Limb (tissue), 2 donors: Measurements from ENCODE around the gene CATSPERD.
"Not testable (repeated sequence)": the region's sequence is repeated elsewhere in the genome, so short reads cannot be mapped to it uniquely, and the experiment has no call there.

Source experiments
- DNase-seq, 2 donors: peaks; one replicate each; pipeline ENCODE4 v3.0.0-alpha.2; 2016; ENCODE audit errors: extremely low spot score in 2 of 2

The CATSPERD gene

GRCh38 chr19:5697022-5697889 lies 23.2 kb upstream of the CATSPERD start:
- DNase-seq: no peak

GRCh38 chr19:5697890-5698634 lies 22.4 kb upstream of the CATSPERD start:
- DNase-seq: no peak

DNA sequence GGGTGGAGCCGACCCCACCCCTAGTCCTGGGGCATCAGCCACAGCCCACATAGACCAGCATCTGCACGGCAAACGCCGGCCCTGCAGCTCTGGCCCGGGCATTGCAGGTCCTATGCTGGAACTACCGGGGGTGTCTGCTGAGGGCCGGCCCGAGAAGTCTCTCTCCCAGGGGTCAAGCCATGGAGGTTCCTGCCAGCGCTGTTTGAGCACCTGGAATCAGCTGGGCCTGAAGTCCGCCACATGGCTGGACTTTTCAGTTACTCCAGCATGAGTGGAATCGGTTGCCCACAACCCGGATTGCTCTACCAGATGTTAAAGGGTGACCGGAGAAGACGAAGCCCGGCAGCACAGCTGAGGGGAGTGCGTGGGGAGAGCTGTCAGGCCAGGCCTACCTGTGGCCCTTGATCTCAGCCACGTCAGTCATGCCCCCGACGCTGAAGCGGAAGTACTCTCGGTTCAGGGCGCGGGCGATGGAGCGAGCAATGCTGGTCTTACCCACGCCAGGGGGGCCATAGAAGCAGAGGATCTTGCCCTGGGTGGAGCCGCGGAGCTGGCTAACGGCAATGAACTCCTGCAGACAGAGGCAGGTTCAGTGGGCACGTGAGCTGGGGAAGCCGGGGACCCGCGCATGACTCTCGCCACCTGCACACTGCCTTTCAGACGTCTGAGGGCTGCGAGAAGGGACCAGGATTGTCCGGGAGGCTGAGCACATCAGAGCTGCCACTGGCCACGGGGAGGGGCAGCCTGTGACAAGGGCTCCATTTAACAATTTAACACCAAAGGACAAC lies 21.6 kb upstream of the CATSPERD start:
- DNase-seq: no peak

- DNase-seq: no peak
Measured at GRCh38 chr19:5700455-5701092, 19.9 kb upstream of the CATSPERD start.

GRCh38 chr19:5702053-5702410 lies 18.4 kb upstream of the CATSPERD start:
- not testable (repeated sequence) for DNase-seq

DNA sequence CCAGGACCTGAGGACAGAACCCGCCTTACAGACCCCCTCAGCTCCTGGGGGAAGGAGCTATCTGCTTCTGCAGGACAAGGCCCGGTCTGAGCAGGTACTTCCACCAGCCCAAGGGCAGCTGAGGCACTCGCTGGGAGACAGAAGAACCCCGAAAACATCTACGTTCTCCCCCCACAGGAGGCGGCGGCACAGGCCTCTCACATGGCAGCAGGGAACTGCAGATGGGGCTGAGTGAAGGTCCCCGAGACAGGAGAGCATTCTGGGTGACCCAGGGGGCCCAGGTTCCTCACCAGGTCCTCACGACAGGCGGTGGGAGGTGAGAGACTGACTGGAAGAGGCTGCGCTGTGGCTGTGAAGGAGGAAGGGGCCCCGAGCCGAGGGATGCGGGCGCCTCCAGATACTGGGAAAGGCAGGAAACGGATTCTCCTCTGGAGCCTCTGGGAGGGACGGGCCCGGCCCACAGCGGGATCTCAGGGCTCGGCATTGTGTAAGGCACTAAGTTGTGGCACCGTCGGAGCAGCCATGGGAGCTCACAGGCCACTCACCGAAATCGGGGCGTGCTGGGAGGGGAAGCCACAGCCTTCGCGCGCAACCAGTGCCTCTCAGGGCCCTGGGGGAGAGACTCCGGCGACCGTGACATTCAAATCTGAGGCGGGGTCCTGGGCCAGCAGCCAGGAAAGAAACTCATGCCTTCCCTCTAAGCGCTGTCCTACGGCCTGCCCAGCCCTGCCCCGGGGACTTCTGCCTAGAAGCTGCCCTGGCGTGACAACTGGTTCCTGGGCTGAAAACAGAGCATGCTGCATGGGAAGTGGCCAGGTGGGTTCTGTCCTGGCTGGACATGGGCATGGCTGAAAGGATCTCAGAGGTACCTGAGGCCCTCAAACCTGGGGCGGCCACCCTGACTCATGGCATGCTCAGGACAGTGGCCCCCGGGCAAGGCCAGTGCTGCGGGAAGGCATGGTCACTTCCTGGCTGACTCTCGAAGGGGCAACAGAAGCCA lies 16.3 kb upstream of the CATSPERD start:
- no peak for DNase-seq

GRCh38 chr19:5705552-5705951 lies 14.9 kb upstream of the CATSPERD start:
- no peak for DNase-seq

- DNase-seq: no peak
Measured at GRCh38 chr19:5706876-5707573, 13.4 kb upstream of the CATSPERD start.

- DNase-seq: no peak
Measured at GRCh38 chr19:5707576-5708575, 12.6 kb upstream of the CATSPERD start.

- no peak for DNase-seq
Measured at GRCh38 chr19:5711025-5711424, 9.4 kb upstream of the CATSPERD start.

DNA sequence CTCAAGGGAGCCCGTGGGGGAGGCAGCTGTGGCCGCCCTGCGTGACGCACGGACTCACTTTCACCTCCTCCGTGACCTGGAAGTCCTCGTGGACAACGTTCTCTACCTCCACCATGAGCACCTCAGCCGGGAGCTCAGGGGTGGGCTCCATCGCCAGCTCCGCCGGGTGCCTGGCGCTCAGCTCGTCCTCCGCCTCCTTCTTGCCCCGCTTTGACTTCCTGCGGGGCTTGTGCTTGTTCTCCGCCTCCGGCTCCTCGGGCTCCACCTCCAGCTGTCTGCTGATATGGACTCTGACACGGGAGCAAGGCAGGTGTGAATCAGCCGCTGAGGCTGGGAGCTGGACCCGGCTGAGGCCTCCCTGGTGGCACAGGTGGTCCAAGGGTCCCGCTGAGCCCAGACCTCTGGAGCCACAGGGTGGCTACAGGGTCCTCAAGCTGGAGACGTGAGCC lies 8.7 kb upstream of the CATSPERD start:
- DNase-seq: no peak

DNA sequence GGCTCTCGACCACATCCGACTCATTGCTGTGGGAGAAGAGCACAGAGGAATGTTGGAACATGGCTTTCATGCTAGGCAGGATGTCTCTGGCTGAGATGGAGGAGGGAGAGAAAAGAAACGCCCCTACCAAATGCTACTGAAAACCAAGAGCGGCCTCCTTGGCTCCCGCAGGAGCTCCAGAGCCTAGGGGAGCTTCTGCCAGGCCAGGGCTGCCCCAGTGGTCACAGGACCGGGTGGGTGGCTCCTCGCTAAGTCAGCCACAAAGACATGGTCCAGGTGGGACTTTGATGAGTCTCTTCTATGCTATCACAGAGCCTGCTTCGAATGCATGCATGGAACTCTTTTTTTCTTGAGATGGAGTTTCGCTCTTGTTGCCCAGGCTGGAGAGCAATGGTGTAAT lies 7.2 kb upstream of the CATSPERD start:
- no peak for DNase-seq

DNA sequence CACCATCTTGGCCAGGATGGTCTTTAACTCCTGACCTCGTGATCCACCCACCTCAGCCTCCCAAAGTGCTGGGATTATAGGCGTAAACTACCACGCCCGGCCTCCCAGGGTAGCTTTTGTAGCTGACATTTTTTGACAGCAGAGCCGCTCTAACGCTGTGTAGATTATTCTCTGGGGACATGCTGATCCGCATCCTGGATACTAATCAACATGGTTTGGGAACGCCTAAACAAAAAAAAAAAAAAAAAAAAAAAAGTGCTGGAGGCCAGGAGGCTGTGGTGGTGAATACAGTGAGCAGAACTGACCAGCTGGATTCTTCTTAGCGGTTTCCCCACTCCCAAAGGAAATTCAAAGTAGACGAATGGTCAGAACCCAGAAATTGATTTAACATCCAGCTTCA lies 5.6 kb upstream of the CATSPERD start:
- no peak for DNase-seq

DNA sequence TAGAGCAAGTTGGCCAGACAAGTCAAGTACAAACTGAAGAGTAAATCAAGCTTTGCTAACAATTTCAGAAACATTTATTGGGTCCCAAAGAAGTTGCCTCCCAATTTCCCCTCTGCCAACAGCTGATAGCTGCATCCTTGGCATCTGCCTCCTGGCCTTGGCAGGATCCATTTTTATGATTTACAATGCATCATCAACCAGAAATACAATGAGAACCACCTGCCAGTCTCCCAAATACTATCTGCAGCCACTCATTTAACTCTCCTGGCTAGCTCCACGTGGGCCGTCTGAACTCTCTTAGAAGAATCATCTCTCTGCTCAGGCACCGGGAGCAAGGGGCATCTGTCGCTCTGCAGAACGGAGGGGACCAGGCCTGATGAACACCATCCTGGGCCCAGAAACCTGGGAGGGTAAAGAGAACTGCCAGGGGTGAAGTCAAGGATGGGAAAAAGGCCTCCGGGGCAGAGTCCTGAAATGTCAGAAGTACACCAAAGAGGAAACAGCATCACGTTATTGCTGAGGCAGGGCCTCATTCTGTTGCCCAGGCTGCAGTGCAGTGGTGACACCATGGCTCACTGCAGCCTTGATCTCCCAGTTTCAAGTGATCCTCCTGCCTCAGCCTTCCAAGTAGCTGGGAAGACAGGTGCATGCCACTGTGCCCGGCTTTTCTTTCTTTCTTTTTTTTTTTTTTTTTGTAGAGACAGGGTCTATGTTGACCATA lies 3.1 kb upstream of the CATSPERD start:
- no peak for DNase-seq

GRCh38 chr19:5718037-5718578 lies 2.3 kb upstream of the CATSPERD start:
- DNase-seq: no peak

GRCh38 chr19:5718579-5719273 lies 1.7 kb upstream of the CATSPERD start:
- no peak for DNase-seq
